GM12873 (cell line): Measurements from ENCODE around the gene CYTH4.

Source experiments
- TF ChIP-seq, protein P1 (sequence below): IDR thresholded peaks from 2 replicates; pipeline ENCODE4 v1.5.1; 2012; ENCODE audit warnings: low read depth, mild to moderate bottlenecking, moderate library complexity, low read length, control low read depth; ENCODE audit not compliant: insufficient read depth; ENCODE audit errors: missing control alignments

The CYTH4 gene

DNA sequence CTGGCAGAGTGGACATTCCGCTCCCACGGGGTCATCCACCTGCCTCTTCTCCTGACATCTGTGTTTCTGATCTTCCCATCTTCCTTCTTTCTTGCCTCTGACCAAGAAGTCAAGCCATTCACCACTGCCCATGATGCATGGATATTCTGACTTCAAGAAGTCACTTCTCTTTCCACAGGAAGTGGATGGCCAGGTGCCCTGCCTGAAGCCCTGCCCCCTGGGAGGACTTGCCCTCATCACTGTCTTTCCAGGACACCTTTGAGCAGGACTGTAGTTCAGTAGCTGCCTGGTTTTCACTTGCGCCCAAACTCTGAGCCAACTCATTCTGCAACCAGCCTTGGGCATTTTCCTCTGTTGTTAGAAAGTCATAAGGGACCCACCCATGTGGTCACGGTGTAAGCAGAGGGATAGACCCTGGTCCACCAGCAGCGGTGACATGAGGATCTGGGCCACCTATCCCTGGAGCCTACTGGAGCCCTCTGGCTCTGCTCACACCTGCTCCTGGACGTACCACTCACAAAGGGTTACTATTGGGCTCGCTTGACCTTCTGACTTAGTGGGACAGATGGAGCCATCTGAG lies 6.9 kb downstream of the CYTH4 start:
- TF ChIP-seq, protein P1, sequence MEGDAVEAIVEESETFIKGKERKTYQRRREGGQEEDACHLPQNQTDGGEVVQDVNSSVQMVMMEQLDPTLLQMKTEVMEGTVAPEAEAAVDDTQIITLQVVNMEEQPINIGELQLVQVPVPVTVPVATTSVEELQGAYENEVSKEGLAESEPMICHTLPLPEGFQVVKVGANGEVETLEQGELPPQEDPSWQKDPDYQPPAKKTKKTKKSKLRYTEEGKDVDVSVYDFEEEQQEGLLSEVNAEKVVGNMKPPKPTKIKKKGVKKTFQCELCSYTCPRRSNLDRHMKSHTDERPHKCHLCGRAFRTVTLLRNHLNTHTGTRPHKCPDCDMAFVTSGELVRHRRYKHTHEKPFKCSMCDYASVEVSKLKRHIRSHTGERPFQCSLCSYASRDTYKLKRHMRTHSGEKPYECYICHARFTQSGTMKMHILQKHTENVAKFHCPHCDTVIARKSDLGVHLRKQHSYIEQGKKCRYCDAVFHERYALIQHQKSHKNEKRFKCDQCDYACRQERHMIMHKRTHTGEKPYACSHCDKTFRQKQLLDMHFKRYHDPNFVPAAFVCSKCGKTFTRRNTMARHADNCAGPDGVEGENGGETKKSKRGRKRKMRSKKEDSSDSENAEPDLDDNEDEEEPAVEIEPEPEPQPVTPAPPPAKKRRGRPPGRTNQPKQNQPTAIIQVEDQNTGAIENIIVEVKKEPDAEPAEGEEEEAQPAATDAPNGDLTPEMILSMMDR: no peak

DNA sequence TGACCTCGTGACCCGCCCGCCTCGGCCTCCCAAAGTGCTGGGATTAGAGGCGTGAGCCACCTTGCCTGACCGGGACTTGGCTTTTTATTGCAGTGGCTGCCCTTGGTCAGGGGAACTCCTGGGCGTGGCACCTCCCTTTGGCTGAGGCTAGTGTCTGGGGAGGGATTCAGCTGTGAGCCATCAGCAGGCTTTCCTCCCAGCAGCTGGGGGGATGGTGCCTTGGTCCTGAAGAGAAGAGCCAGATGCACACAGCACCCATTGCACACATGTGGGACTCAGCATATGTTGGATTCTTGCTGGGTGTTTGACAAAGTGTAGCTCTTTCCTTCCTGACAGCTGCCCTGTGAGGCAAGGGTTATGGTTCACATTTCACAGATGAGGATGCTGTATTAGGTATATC lies 8.4 kb downstream of the CYTH4 start:
- TF ChIP-seq, protein P1: no peak

DNA sequence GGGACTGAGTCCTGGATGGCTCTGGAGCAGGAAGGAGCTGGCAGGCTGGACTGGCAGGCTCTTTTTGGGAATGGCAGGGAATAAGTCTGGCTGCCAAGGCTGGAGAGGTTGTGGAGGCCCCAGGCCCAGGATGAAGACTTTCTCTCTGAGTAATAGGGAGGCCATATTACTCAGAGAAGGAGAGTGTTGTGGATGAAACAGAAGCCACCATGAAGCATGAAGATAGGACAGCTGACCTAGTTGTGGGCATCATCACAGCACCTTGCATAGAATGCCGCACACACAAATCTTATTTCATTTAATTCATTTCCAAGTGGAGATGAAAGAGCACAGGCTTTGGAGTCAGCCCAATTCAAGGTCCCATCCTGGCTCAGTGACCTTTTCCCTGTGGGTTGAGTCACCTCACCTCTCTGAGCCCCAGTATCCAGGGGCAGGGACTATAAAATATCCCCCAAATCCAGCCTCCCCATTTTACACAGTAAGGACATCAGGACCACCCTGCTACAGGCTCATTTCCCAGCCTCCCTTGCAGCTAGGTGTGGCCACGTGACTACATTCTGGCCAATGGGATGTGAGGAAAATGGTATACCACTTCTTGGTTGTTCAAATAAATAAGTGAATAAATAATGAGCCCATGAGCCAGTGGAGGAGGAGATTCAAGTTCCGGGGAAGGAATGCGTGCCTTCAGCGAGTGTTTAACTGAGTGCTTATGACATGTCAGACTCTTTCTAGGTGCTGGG lies 9.4 kb downstream of the CYTH4 start:
- TF ChIP-seq, protein P1: no peak

DNA sequence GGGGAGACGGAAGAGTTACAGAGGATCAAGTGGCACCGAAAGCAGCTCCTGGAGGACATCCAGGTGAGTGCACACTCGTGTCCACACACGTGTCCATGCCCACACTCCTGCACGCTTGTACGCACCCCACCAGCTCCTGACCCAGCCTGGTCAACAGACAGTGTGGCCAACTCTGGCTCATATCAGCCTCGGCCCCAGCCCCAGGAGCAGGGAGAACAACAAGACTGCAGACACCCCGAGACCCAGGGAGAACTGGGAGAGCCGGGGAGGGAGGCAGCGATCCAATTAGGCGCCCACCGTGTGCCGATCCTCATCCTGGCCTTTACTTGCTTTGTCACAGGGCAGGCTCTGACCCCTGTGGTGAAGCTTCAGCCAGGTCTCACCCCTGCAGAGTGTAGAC lies 10.3 kb downstream of the CYTH4 start:
- TF ChIP-seq, protein P1: no peak

DNA sequence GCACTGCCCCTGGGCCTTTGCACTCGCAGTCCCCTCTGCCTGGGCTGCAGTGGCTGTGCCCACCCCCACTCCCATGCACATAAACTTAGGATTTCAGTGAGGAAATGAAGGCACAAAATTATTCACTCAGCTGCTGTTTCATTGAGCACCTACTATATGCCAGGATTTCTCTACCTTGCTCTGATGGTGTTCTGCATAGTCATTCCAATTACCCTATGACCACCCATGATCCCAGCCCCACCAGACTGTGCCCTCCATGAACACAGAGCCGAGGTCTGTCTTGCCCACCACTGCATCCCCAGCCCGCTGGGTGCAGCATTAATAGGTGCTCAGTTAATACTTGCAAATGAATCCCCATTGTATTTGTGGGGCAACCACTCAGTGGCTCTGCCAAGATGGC lies 10.9 kb downstream of the CYTH4 start:
- TF ChIP-seq, protein P1: no peak

DNA sequence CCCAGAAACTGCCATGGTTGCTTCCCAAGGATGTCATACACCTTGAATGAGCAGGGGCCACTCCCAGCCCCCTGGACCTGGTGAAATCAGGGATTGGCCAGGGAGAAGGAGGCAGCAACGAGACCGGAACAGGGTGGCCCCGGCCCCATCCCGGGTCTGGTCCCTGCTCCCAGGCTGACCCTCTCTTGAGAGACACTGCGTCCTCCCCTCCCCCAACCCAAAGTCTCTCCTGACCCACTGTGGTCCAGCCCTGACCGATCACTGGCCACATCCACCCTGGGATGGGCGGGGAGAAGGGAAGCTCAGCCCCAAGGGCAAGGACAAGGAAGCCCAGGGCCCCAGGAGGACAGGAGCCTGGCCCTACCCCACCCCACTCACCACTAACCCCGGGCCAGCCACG lies 12.4 kb downstream of the CYTH4 start:
- TF ChIP-seq, protein P1: no peak

DNA sequence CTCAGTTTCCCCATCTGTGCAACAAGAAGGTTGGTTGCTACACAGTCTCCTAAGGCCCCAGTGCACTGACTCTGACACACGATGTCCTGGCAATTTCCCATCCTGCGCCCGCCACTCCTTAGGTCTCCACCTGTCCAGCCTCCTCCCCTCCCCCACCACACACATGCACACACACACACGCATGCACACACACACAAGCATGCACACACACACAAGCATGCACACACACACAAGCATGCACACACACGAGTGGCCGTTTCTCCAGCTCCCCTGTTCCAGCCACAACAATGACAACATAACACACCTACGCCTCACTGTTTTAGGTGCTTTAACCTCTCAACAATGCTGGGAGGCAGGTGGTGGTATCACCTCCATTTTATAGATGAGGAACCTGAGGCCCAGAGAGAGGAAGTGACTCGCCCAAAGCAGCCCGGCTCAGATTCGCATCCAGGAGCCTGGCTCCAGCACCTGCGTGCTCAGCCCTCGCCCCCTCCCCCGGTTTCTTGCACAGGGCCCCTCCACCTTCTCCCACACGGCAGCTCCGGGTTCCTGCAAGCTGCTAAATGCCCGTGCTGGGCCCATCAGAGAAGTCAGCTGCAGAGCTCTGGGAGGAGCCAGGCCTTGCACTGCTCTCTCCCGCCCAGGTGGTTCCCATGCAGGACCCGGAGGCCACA lies 13.0 kb downstream of the CYTH4 start:
- TF ChIP-seq, protein P1: no peak
